Measurements from ENCODE around the gene TPP1. TPM values are rescaled to one million over a fixed set of nuclear protein-coding genes. Genes with fewer than 3 reads are reported as not detected.

TPP1 gene
- total and polyA plus RNA-seq, 8 donors = 60.3 to 264 (median 70.0) TPM

- intact Hi-C loops (cut with DNase I) = no loop called here
- no peaks in the 10 kb centered on the region for H3K9me3 ChIP-seq
- peaks cover 0 to 17% of the 10 kb centered on the region in 2 donors for H3K27me3 ChIP-seq
- no peak overlapping the region for H3K27ac ChIP-seq
- ATAC-seq (no peak), DNase-seq (no peak)
- no peak overlapping the region for H3K4me3 ChIP-seq
- TF ChIP-seq, protein P1, sequence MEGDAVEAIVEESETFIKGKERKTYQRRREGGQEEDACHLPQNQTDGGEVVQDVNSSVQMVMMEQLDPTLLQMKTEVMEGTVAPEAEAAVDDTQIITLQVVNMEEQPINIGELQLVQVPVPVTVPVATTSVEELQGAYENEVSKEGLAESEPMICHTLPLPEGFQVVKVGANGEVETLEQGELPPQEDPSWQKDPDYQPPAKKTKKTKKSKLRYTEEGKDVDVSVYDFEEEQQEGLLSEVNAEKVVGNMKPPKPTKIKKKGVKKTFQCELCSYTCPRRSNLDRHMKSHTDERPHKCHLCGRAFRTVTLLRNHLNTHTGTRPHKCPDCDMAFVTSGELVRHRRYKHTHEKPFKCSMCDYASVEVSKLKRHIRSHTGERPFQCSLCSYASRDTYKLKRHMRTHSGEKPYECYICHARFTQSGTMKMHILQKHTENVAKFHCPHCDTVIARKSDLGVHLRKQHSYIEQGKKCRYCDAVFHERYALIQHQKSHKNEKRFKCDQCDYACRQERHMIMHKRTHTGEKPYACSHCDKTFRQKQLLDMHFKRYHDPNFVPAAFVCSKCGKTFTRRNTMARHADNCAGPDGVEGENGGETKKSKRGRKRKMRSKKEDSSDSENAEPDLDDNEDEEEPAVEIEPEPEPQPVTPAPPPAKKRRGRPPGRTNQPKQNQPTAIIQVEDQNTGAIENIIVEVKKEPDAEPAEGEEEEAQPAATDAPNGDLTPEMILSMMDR (IDR thresholded peaks at IDR 0.05) = no peak
- H3K4me1 ChIP-seq = peaks cover 21 to 50% of the 10 kb centered on the region in 2 donors
- no peaks in the 10 kb centered on the region for H3K36me3 ChIP-seq
Measured at GRCh38 chr11:6650104-6650503, 30.9 kb upstream of the TPP1 start.

DNA sequence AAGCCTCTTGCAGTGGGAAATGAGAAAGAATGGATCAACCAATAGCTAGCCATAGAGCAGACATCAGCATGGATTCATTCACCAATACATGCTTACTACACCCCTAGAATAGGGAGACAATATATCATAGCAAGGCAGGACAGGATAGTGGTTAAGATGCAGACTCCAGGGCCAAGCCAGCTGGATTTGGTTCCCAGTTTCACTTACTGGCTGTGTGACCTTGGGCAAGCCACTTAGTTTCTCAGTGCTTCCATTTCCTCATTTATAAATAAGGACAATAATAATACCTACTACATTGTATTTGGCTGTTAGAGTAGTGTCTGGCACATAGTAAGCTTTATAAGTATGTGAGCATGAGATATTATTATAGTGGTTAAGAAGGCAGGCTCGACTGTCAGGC lies 29.3 kb upstream of the TPP1 start:
- H3K27me3 ChIP-seq = peaks cover 0 to 9% of the 10 kb centered on the region in 2 donors
- H3K36me3 ChIP-seq = no peaks in the 10 kb centered on the region
- peaks cover 21 to 51% of the 10 kb centered on the region in 2 donors for H3K4me1 ChIP-seq
- TF ChIP-seq, protein P1 (IDR thresholded peaks at IDR 0.05) = no peak
- ATAC-seq = peak; percentile 20
- intact Hi-C loops (cut with DNase I) = no loop called here
- no peak for DNase-seq
- no peak overlapping the region for H3K27ac ChIP-seq
- H3K9me3 ChIP-seq = no peaks in the 10 kb centered on the region
- no peak overlapping the region for H3K4me3 ChIP-seq

GRCh38 chr11:6647836-6648235 lies 28.6 kb upstream of the TPP1 start:
- H3K36me3 ChIP-seq = no peaks in the 10 kb centered on the region
- H3K4me1 ChIP-seq = peaks cover 21 to 51% of the 10 kb centered on the region in 2 donors
- peak overlapping the region; percentile 58 to 81 for H3K27ac ChIP-seq
- intact Hi-C loops (cut with DNase I) = no loop called here
- ATAC-seq = no peak
- DNase-seq = no peak
- TF ChIP-seq, protein P1 (IDR thresholded peaks at IDR 0.05) = no peak
- no peaks in the 10 kb centered on the region for H3K9me3 ChIP-seq
- peaks cover 0 to 9% of the 10 kb centered on the region in 2 donors for H3K27me3 ChIP-seq
- no peak overlapping the region for H3K4me3 ChIP-seq

DNA sequence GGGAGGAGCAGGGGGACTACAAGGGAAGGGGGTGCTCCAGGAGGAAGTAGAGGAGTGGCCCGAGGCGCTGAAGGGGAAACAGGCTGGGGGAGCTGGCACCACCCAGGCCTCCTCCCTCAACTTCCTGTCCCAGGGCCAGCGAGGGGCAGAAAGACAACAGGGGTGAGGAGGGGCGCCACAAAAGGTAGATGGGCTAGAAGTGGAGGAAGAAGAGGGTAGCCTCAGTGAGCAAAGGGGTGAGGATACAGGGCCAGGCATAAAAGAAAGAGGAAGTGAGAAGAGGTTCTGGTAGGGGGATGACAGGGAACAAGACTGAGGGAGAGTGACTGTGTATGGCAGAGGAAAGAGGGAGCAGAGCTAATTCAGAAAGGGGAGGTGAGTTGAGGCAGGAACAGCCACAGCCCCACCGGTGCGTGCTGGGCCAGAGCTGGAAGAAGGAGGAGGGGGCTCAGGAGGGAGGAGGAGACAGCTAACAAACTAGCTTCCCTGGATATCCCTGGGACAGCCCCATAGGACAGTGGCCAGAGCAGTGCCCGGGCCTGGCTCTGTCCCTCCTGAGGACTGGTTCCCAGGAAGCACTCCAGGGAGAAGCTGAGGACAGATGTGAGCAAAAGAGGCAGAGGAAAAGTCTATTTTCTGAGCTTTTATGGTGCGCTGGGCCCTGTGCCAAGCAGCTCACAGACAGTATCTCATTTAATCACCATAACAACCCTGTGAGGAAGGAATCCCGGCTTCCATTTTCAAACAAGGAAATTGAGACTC lies 27.9 kb upstream of the TPP1 start:
- no peaks in the 10 kb centered on the region for H3K36me3 ChIP-seq
- peak in 1 of 4 donors; percentile 82 for DNase-seq
- peaks cover 0 to 9% of the 10 kb centered on the region in 2 donors for H3K27me3 ChIP-seq
- H3K27ac ChIP-seq = peak overlapping the region; percentile 58 to 81
- ATAC-seq = peak; percentile 58
- H3K9me3 ChIP-seq = no peaks in the 10 kb centered on the region
- intact Hi-C loops (cut with DNase I) = no loop called here
- peaks cover 21 to 43% of the 10 kb centered on the region in 2 donors for H3K4me1 ChIP-seq
- no peak overlapping the region for H3K4me3 ChIP-seq
- TF ChIP-seq, protein P1 (IDR thresholded peaks at IDR 0.05) = no peak

DNA sequence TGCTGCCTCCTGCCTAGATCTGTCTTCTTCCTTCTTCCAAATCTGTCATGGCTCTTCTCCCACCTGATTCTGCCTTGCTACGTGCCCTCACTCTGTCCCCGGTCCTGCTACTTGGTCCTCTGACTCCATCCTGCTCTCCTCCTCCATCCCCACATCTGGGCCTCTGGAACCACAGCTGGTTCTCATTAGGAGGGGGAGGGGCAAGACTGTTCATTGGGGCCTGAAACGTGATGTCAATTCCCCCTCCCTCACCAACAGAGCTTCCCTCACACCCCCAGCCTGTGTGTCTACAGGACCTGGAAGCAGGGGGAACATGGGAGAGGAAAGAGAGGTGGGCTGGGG lies 27.3 kb upstream of the TPP1 start:
- TF ChIP-seq, protein P1 (IDR thresholded peaks at IDR 0.05) = no peak
- DNase-seq (peak in 1 of 4 donors; percentile 54), ATAC-seq (peak; percentile 30)
- intact Hi-C loops (cut with DNase I) = no loop called here
- H3K9me3 ChIP-seq = no peaks in the 10 kb centered on the region
- no peaks in the 10 kb centered on the region for H3K36me3 ChIP-seq
- H3K4me3 ChIP-seq = no peak overlapping the region
- H3K27me3 ChIP-seq = peaks cover 0 to 5% of the 10 kb centered on the region in 2 donors
- peak overlapping the region; percentile 58 to 81 for H3K27ac ChIP-seq
- H3K4me1 ChIP-seq = peaks cover 21 to 42% of the 10 kb centered on the region in 2 donors

Data from left lung (tissue), 10 donors.